HepG2 (cell line): Measurements from ENCODE around the gene SQSTM1. TPM values are rescaled to one million over a fixed set of nuclear protein-coding genes. Genes with fewer than 3 reads are reported as not detected.

Source experiments
- ATAC-seq: fragments of 200-7000 bp; cut with Tn5 transposase; 3 replicates; pipeline ENCODE4 v1.9.1; 2020; ENCODE audit warnings: mild to moderate bottlenecking, moderate library complexity
- BruUV-seq: library from RNA; stranded (reverse); fragments of 400-500 nt; replicated peaks from 2 replicates; lab custom pipeline; 2021; lab: Mats Ljungman, UMichigan
- CTCF ChIA-PET: fragments of 300-600 bp; formaldehyde crosslinking; extraction: SDS; loops from one replicate; lab custom pipeline; 2021; ENCODE audit warnings: low total read pairs, inconsistent platforms, low intra/inter-chr PET ratio; lab: Yijun Ruan, JAX
- POLR2A ChIA-PET: fragments of 350-600 bp; sonication (Branson Sonifier 250); formaldehyde crosslinking; loops from one replicate; lab custom pipeline; 2020; ENCODE audit warnings: antibody characterized with exemption, inconsistent platforms; lab: Yijun Ruan, JAX
- DNase-seq: peaks from one replicate; pipeline ENCODE4 v3.0.0-alpha.2; 2015; ENCODE audit warnings: low spot score
- FAIRE-seq: peaks from 3 replicates; lab custom pipeline; 2011; peaks lifted over from hg19 to GRCh38; lab: Jason Lieb, UNC
- H2AFZ ChIP-seq: one replicate; pipeline ENCODE4 v1.6.1; 2011; ENCODE audit warnings: low read length, inconsistent platforms
- H3K27ac ChIP-seq: fragments of 300-600 bp; 3 replicates; pipeline ENCODE4 v1.8.0; 2011; ENCODE audit warnings: mixed run types, mild to moderate bottlenecking, mixed read lengths, low read length, inconsistent platforms; ENCODE audit not compliant: insufficient read depth; ENCODE audit errors: extremely low read length
- H3K27me3 ChIP-seq, 2 experiments: fragments of 200-600 bp in 1 of 2; 2 replicates in 1 of 2; 3 replicates in 1 of 2; pipeline versions ENCODE4 v1.6.0 to v1.8.0; 2011; ENCODE audit warnings: low read length in 2 of 2, mild to moderate bottlenecking in 2 of 2, moderate library complexity in 2 of 2, inconsistent platforms in 1 of 2; ENCODE audit not compliant: insufficient read depth in 2 of 2, control insufficient read depth in 1 of 2
- H3K36me3 ChIP-seq, 2 experiments: fragments of 200-600 bp in 1 of 2; replicated peaks in 1 of 2; 2 replicates in 1 of 2; 3 replicates in 1 of 2; pipeline versions ENCODE4 v1.5.1 to v1.8.0; 2011; ENCODE audit warnings: low read length in 2 of 2, inconsistent platforms in 1 of 2; ENCODE audit not compliant: insufficient read depth in 2 of 2, control insufficient read depth in 1 of 2
- H3K4me1 ChIP-seq: 2 replicates; pipeline ENCODE4 v1.5.1; 2012; ENCODE audit warnings: low read length, inconsistent platforms; ENCODE audit not compliant: insufficient read depth
- H3K4me2 ChIP-seq: 2 replicates; pipeline ENCODE4 v1.6.0; 2011; ENCODE audit warnings: low read depth, low read length, inconsistent platforms
- H3K4me3 ChIP-seq, 3 experiments: fragments of 200-600 bp in 1 of 3; sonication (generic), shearing (Covaris generic) in 1 of 3; replicated peaks in 1 of 3; 2 replicates each; pipeline ENCODE4 v1.5.1; 2011 to 2016; ENCODE audit warnings: low read length in 3 of 3, inconsistent platforms in 2 of 3, low read depth in 2 of 3, mild to moderate bottlenecking in 2 of 3, control low read depth in 1 of 3, mixed read lengths in 1 of 3; ENCODE audit not compliant: insufficient read depth in 1 of 3
- H3K79me2 ChIP-seq: one replicate; pipeline ENCODE4 v1.6.1; 2011; ENCODE audit warnings: low read length, inconsistent platforms; ENCODE audit not compliant: insufficient read depth
- H3K9ac ChIP-seq: 2 replicates; pipeline ENCODE4 v1.6.0; 2011; ENCODE audit warnings: mild to moderate bottlenecking, low read depth, low read length, inconsistent platforms; ENCODE audit not compliant: insufficient read depth
- H3K9me3 ChIP-seq: 2 replicates; pipeline ENCODE4 v1.5.1; 2012; ENCODE audit warnings: mild to moderate bottlenecking, low read length
- H4K20me1 ChIP-seq: 2 replicates; pipeline ENCODE4 v1.6.0; 2011; ENCODE audit warnings: inconsistent platforms, mild to moderate bottlenecking, low read length, moderate library complexity; ENCODE audit not compliant: insufficient read depth
- ADNP ChIP-seq: sonication (generic); formaldehyde crosslinking; IDR thresholded peaks from 2 replicates; pipeline ENCODE4 v1.4.0; 2020; ENCODE audit warnings: missing genetic modification reagents
- CREBL2 ChIP-seq: sonication (generic); formaldehyde crosslinking; IDR thresholded peaks from 2 replicates; pipeline ENCODE4 v1.8.1; 2023; ENCODE audit warnings: missing genetic modification reagents, mild to moderate bottlenecking, borderline replicate concordance
- HCFC1 ChIP-seq: fragments of 150-350 bp; IDR thresholded peaks from 2 replicates; pipeline ENCODE4 v1.6.1; 2014; ENCODE audit warnings: low read depth, low read length
- MBD4 ChIP-seq: IDR thresholded peaks from 2 replicates; pipeline ENCODE4 v1.6.1; 2012; ENCODE audit warnings: low read length, inconsistent platforms, borderline replicate concordance
- PPARG ChIP-seq: conservative IDR thresholded peaks from 2 replicates; pipeline ENCODE4 v1.6.1; 2016; ENCODE audit warnings: missing biosample characterization, missing genetic modification reagents
- SAFB2 ChIP-seq: sonication (generic); formaldehyde crosslinking; IDR thresholded peaks from 2 replicates; pipeline ENCODE4 v1.5.1; 2020; ENCODE audit warnings: missing genetic modification reagents, low read depth, mild to moderate bottlenecking, borderline replicate concordance
- SATB2 ChIP-seq: sonication (generic); formaldehyde crosslinking; IDR thresholded peaks from 2 replicates; pipeline ENCODE4 v1.5.0; 2020; ENCODE audit warnings: missing genetic modification reagents
- WIZ ChIP-seq: sonication (generic); formaldehyde crosslinking; IDR thresholded peaks from 2 replicates; pipeline ENCODE4 v1.5.1; 2020; ENCODE audit warnings: mild to moderate bottlenecking, missing genetic modification reagents
- ZBTB26 ChIP-seq: IDR thresholded peaks from 2 replicates; pipeline ENCODE4 v1.6.1; 2016; ENCODE audit warnings: missing compliant biosample characterization, missing genetic modification reagents, borderline replicate concordance
- ZBTB44 ChIP-seq: sonication (generic); formaldehyde crosslinking; IDR thresholded peaks from 2 replicates; pipeline ENCODE4 v1.4.0; 2020; ENCODE audit warnings: missing genetic modification reagents
- ZFY ChIP-seq: sonication (generic); formaldehyde crosslinking; IDR thresholded peaks from 2 replicates; pipeline ENCODE4 v1.4.0; 2020; ENCODE audit warnings: missing genetic modification reagents
- ZNF329 ChIP-seq: sonication (generic); formaldehyde crosslinking; IDR thresholded peaks from 2 replicates; pipeline ENCODE4 v1.9.0; 2021; ENCODE audit warnings: low read depth, mild to moderate bottlenecking, missing genetic modification reagents
- ZNF766 ChIP-seq: sonication (generic); formaldehyde crosslinking; IDR thresholded peaks from 2 replicates; pipeline ENCODE4 v1.5.0; 2020; ENCODE audit warnings: missing genetic modification reagents, borderline replicate concordance
- ZNF816 ChIP-seq: sonication (generic); formaldehyde crosslinking; IDR thresholded peaks from 2 replicates; pipeline ENCODE4 v1.8.0; 2022; ENCODE audit warnings: missing genetic modification reagents, mild to moderate bottlenecking, borderline replicate concordance
- WGBS: methylation state at CpG from one replicate; pipeline ENCODE4 v1.1.6; 2017; ENCODE audit warnings: low lambda C conversion rate; 5-methylcytosine and 5-hydroxymethylcytosine counted together
- in situ Hi-C: cut with HindIII; loops from 2 replicates; pipeline ENCODE4 v1.10.0; 2017; ENCODE audit warnings: low pct_unique_long_range_greater_than_20kb; ENCODE audit not compliant: extremely low pct_ligation_motif_present
- intact Hi-C: fragments of 100-400 bp; cut with micrococcal nuclease; formaldehyde crosslinking; loops from one replicate; pipeline ENCODE4 v1.10.0; 2022; ENCODE audit not compliant: unreplicated experiment
- polyA plus RNA-seq, 8 experiments: library from polyadenylated mRNA; depleted of rRNA in 3 of 8; stranded (reverse) in 7 of 8; unstranded in 1 of 8; fragments of >200 nt; fragmentation: Illumina TruSeq in 4 of 8; extraction: Trizol in 4 of 8; gene quantifications; 2 replicates each; pipeline versions ENCODE4 v1.2.1 to v1.2.3, GENCODE V29; 2011 to 2016; ENCODE audit warnings: low read depth in 4 of 8, missing spikeins in 1 of 8, mixed read lengths in 1 of 8; ENCODE audit not compliant: insufficient read depth in 1 of 8
- total RNA-seq, 5 experiments: library from RNA; depleted of rRNA; stranded (reverse); fragments of >200 nt; fragmentation: Illumina TruSeq; extraction: Trizol; gene quantifications; 2 replicates each; pipeline ENCODE4 v1.2.3, GENCODE V29; 2016; ENCODE audit warnings: low read depth in 1 of 5

Gene SQSTM1
- total and polyA plus RNA-seq, 2 of the 13 experiments (the other 11 are each of a cell fraction or from before 2014, with no cell fraction given): 90.9 to 160 TPM

- no TSS peak for BruUV-seq
Observed at GRCh38 chr5:179777456-179777855, 43.2 kb upstream of the SQSTM1 start.

More at GRCh38 chr5:179777456-179777855, 43.2 kb upstream of the SQSTM1 start:
- TF ChIP-seq ZBTB26 (CRISPR knock-in tag) (no peak), CREBL2 (CRISPR knock-in tag) (no peak), ZFY (CRISPR knock-in tag) (no peak), ZNF766 (no peak), ZBTB44 (no peak), SATB2 (CRISPR knock-in tag) (no peak), MBD4 (no peak), ZNF816 (CRISPR knock-in tag) (no peak), WIZ (CRISPR knock-in tag) (no peak), ZNF329 (CRISPR knock-in tag) (no peak), HCFC1 (no peak), SAFB2 (CRISPR knock-in tag) (no peak), ADNP (CRISPR knock-in tag) (no peak), PPARG (no peak)
- no peak for ATAC-seq
- intact Hi-C loops (no loop called here), in situ Hi-C loops (no loop called here)
- Histone ChIP-seq H3K27me3 (no peaks in the 10 kb centered on the region), H3K4me1 (no peaks in the 10 kb centered on the region), H3K9me3 (no peaks in the 10 kb centered on the region), H3K27ac (no peak overlapping the region), H3K9ac (no peak overlapping the region), H3K36me3 (peaks cover 24 to 62% of the 10 kb centered on the region in 2 experiments), H3K4me2 (no peak overlapping the region), H4K20me1 (no peaks in the 10 kb centered on the region), H3K79me2 (no peaks in the 10 kb centered on the region), H2AFZ (no peak overlapping the region), H3K4me3 (no peak overlapping the region)
- ChIA-PET POLR2A (no interaction called here), CTCF (no interaction called here)
- DNase-seq: no peak
- no peak for FAIRE-seq
- 95% methylated on average over 6 of the region's 10 CpGs for WGBS
